WERI-Rb-1 (cell line): ENCODE data around the gene ANKRD30A.

Experiments
- DNase-seq: peaks from one replicate; pipeline ENCODE4 v3.0.0-alpha.2; 2020
- H3K27ac ChIP-seq: fragments of 250-450 bp; sonication (Bioruptor Pico); 2 replicates; pipeline ENCODE4 v1.5.1; 2020; ENCODE audit warnings: mild to moderate bottlenecking, moderate library complexity
- H3K27me3 ChIP-seq: fragments of 250-450 bp; sonication (Bioruptor Pico); 2 replicates; pipeline ENCODE4 v1.5.1; 2021; ENCODE audit warnings: mild to moderate bottlenecking, low read depth, moderate library complexity; ENCODE audit not compliant: insufficient read depth, severe bottlenecking
- H3K36me3 ChIP-seq: fragments of 250-450 bp; sonication (Bioruptor Pico); 2 replicates; pipeline ENCODE4 v1.5.1; 2020; ENCODE audit warnings: mild to moderate bottlenecking, moderate library complexity
- H3K4me3 ChIP-seq: 2 replicates; pipeline ENCODE4 v1.5.1; 2011; ENCODE audit warnings: low read depth, mild to moderate bottlenecking, control low read depth, low read length
- H3K9me3 ChIP-seq: fragments of 250-450 bp; sonication (Bioruptor Pico); 2 replicates; pipeline ENCODE4 v1.5.1; 2021; ENCODE audit warnings: mild to moderate bottlenecking, moderate library complexity; ENCODE audit not compliant: severe bottlenecking
- TF ChIP-seq, protein P1 (sequence below): IDR thresholded peaks from 2 replicates; pipeline ENCODE4 v1.5.1; 2011; ENCODE audit warnings: low read depth, mild to moderate bottlenecking, control low read depth, inconsistent platforms, low read length

ANKRD30A gene

DNA sequence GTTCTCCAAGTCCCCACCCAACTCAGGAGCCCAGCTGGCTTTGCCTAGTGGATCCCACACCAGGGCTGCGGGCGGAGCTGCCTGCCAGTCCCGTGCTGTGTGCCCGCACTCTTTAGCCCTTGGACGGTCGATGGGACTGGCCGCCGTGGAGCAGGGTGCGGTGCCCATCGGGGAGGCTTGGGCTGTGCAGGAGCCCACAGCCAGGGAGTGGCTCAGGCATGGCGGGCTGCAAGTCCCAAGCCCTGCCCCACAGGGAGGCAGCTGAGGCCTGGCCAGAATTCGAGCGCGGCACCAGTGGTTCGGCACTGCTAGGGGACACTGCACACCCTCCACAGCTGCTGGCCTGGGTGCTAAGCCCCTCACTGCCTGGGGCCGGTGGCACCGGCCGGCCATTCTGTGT is 159.7 kb downstream of the ANKRD30A start:
- Histone ChIP-seq H3K27ac (no peak overlapping the region), H3K36me3 (no peaks in the 10 kb centered on the region), H3K4me3 (no peak overlapping the region), H3K27me3 (peaks cover 17% of the 10 kb centered on the region), H3K9me3 (peaks cover 13% of the 10 kb centered on the region)
- DNase-seq = no peak
- TF ChIP-seq, protein P1, sequence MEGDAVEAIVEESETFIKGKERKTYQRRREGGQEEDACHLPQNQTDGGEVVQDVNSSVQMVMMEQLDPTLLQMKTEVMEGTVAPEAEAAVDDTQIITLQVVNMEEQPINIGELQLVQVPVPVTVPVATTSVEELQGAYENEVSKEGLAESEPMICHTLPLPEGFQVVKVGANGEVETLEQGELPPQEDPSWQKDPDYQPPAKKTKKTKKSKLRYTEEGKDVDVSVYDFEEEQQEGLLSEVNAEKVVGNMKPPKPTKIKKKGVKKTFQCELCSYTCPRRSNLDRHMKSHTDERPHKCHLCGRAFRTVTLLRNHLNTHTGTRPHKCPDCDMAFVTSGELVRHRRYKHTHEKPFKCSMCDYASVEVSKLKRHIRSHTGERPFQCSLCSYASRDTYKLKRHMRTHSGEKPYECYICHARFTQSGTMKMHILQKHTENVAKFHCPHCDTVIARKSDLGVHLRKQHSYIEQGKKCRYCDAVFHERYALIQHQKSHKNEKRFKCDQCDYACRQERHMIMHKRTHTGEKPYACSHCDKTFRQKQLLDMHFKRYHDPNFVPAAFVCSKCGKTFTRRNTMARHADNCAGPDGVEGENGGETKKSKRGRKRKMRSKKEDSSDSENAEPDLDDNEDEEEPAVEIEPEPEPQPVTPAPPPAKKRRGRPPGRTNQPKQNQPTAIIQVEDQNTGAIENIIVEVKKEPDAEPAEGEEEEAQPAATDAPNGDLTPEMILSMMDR = no peak

DNA sequence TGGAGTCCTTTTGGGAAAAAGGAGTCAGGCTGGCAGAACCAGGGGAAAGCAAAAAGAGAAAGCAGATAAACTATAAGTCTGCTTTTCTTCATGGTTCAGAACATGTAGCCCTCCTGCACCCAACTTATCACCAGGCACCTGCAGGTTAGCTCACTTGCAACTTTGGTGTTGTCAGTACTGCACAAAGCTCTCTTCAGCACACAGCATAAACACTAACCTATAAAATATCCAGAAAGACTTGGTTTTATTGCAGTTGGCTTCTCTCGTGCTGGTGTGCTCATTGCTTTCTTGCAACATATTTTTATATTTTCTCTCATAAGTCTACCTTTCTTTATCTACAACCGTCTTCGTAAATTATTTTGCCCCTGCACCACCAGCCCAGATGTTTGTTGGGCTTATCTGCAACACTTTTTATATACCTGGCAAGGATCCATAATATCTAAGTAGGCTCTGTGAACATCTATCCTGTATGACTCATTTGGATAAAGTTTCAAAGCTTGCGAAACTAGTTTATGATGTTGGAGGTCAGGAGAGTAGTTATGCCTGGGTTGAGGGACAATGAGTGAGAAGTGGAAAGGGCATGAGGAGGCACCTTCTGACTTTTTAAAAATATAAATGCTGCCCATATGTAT is 164.6 kb downstream of the ANKRD30A start:
- peaks cover 6% of the 10 kb centered on the region for H3K9me3 ChIP-seq
- DNase-seq = no peak
- TF ChIP-seq, protein P1 = no peak

GRCh38 chr10:37301271-37301670 is 175.9 kb downstream of the ANKRD30A start:
- Histone ChIP-seq H3K27ac (no peak overlapping the region), H3K27me3 (peaks cover 18% of the 10 kb centered on the region), H3K9me3 (no peaks in the 10 kb centered on the region), H3K4me3 (no peak overlapping the region), H3K36me3 (no peaks in the 10 kb centered on the region)
- no peak for DNase-seq
- TF ChIP-seq, protein P1 = no peak

More for the DNA sequence above, 164.6 kb downstream of the ANKRD30A start:
- Histone ChIP-seq H3K27ac (no peak overlapping the region), H3K4me3 (no peak overlapping the region), H3K27me3 (peaks cover 12% of the 10 kb centered on the region), H3K36me3 (no peaks in the 10 kb centered on the region)

DNA sequence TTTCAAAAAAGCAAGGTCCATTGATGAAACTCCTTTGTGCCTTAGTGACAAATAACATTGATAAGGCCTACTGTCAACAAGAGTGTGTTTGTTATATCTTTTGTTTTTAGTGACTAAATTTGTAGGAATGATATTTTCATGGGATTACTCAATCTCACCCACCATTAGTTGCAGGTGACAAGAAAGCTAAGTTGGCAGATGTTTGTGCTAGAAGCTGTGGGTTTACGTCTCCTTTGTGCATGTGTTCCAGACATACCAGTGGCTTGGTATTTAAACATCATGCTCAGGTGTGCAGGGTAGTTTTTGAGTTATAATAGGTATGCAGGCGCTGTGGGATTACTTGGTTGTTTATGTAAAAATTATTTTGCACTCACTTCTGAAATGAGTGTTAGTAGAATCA is 178.6 kb downstream of the ANKRD30A start:
- Histone ChIP-seq H3K36me3 (no peaks in the 10 kb centered on the region), H3K4me3 (no peak overlapping the region), H3K9me3 (no peaks in the 10 kb centered on the region), H3K27me3 (peaks cover 12% of the 10 kb centered on the region), H3K27ac (no peak overlapping the region)
- TF ChIP-seq, protein P1 = no peak
- no peak for DNase-seq

- Histone ChIP-seq H3K9me3 (no peaks in the 10 kb centered on the region), H3K27me3 (peaks cover 35% of the 10 kb centered on the region), H3K4me3 (no peak overlapping the region), H3K36me3 (no peaks in the 10 kb centered on the region), H3K27ac (no peak overlapping the region)
- no peak for DNase-seq
- TF ChIP-seq, protein P1 = no peak
These were observed 189.0 kb downstream of the ANKRD30A start for GRCh38 chr10:37314350-37314749.

- H3K9me3 ChIP-seq = no peaks in the 10 kb centered on the region
- H3K27ac ChIP-seq = no peak overlapping the region
- peaks cover 30% of the 10 kb centered on the region for H3K27me3 ChIP-seq
- no peak overlapping the region for H3K4me3 ChIP-seq
- H3K36me3 ChIP-seq = no peaks in the 10 kb centered on the region
- TF ChIP-seq, protein P1 = no peak
- no peak for DNase-seq
These were observed 189.5 kb downstream of the ANKRD30A start for GRCh38 chr10:37314862-37315261.
